Pancreas (tissue), 10 donors: ENCODE measurements around the gene LETM1. TPM values are rescaled to one million over a fixed set of nuclear protein-coding genes. Genes with fewer than 3 reads are reported as not detected.

Experiments
- ATAC-seq, 4 donors: fragments of 200-7000 bp; cut with Tn5 transposase; one replicate each; pipeline versions ENCODE4 v1.8.0 to v1.9.1; 2020; ENCODE audit warnings: mild to moderate bottlenecking in 4 of 4, moderate library complexity in 4 of 4
- DNase-seq, 6 donors: peaks; one replicate each; pipeline ENCODE4 v3.0.0-alpha.2; 2020
- FAIRE-seq: peaks from 2 replicates; lab custom pipeline; 2012; peaks lifted over from hg19 to GRCh38; lab: Jason Lieb, UNC
- H3K27ac ChIP-seq, 4 donors: fragments of 200-600 bp; sonication (generic); 1 replicate in 3 of 4; 2 replicates in 1 of 4; pipeline versions ENCODE4 v1.5.0 to v1.8.0; 2020
- H3K27me3 ChIP-seq, 4 donors: fragments of 200-600 bp; one replicate each; pipeline ENCODE4 v1.8.0; 2021
- H3K36me3 ChIP-seq, 3 donors: fragments of 200-600 bp; sonication (generic) in 1 of 3; one replicate each; pipeline versions ENCODE4 v1.5.0 to v1.8.0; 2020 to 2021
- H3K4me1 ChIP-seq, 3 donors: fragments of 200-600 bp; one replicate each; pipeline ENCODE4 v1.8.0; 2021
- H3K4me3 ChIP-seq, 4 donors: fragments of 200-600 bp; sonication (generic) in 2 of 4; one replicate each; pipeline versions ENCODE4 v1.5.0 to v1.8.0; 2020 to 2021
- H3K9me3 ChIP-seq, 4 donors: fragments of 200-600 bp; one replicate each; pipeline ENCODE4 v1.8.0; 2021
- CTCF ChIP-seq, 4 donors: fragments of 200-600 bp; sonication (generic) in 3 of 4; IDR thresholded peaks; one replicate each; pipeline versions ENCODE4 v1.5.0 to v1.8.0; 2021; ENCODE audit warnings: antibody characterized with exemption in 4 of 4
- WGBS, 2 donors: extraction: QIAGEN DNeasy Blood & Tissue Kit; methylation state at CpG; one replicate each; pipeline ENCODE4 v1.1.7; 2013; 5-methylcytosine and 5-hydroxymethylcytosine counted together
- intact Hi-C, 3 donors: fragments of 100-400 bp; cut with DNase I; formaldehyde crosslinking; loops; one replicate each; pipeline versions ENCODE4 v1.11.1 to v1.14.2; 2022
- polyA plus RNA-seq, 2 donors: library from polyadenylated mRNA; stranded (reverse); fragments of 200-250 nt; gene quantifications; one replicate each; pipeline ENCODE4 v1.2.3, GENCODE V29; 2013
- total RNA-seq, 6 donors: library from RNA; stranded (reverse); fragmentation: NEBNext Ultra II Directional in 4 of 6; extraction: Animal tissue kit (Norgen Biotek cat#: 25700) in 4 of 6; gene quantifications; one replicate each; pipeline versions ENCODE4 v1.2.1 to v1.2.4, GENCODE V29; 2021 to 2023
- donor health status: healthy with polysubstance abuse.
- donor health status: DM: no; HTN: no; CAD: no; lungs with moderate emphysema.
- donor health status: DM: no; HTN: no; CAD: no.
- donor health status: control.
- donor health status: control.
- donor health status: Bipolar disorder and iron deficiency.
- donor health status: DM: yes; HTN: yes; CAD: no.
- donor health status: DM: no; HTN: no; CAD: no.
- donor health status: DM: no; HTN: no; CAD: no.
- donor health status: DM: yes; HTN: yes; CAD: no.

Gene LETM1
- total and polyA plus RNA-seq, 8 donors, result 13.0 to 28.0 (median 19.3) TPM

GRCh38 chr4:1870578-1871443, 14.9 kb upstream of the LETM1 start, which contains the start of gene NSD2:
Gene NSD2 (plus strand): TSS chr4:1871393. CDS start chr4:1900655, 29,262 bp downstream.
- TF ChIP-seq CTCF (IDR thresholded peaks at IDR 0.05), result no peak
- WGBS, 2 donors, result 0 to 1% methylated on average over 37 to 155 of the region's 155 CpGs
- FAIRE-seq, result no peak

GRCh38 chr4:1870328-1870577, 14.3 kb upstream of the LETM1 start:
- 0% methylated on average over 19 to 22 of the region's 22 CpGs for WGBS, 2 donors
- intact Hi-C loops, result no loop called here
- Histone ChIP-seq H3K4me1 (peaks cover 27 to 43% (median 34%) of the 10 kb centered on the region in 3 donors), H3K27me3 (no peaks in the 10 kb centered on the region), H3K27ac (peak overlapping the region; percentile 99 to 100 (median 99)), H3K4me3 (peak overlapping the region; percentile 54 to 83 (median 80)), H3K36me3 (no peaks in the 10 kb centered on the region), H3K9me3 (no peaks in the 10 kb centered on the region)
- DNase-seq, result peak; percentile 89 to 96 (median 92)
- ATAC-seq, result peak; percentile 81 to 88 (median 82)
- TF ChIP-seq CTCF (IDR thresholded peaks at IDR 0.05), result no peak
- FAIRE-seq, result no peak

More at GRCh38 chr4:1870578-1871443, 14.9 kb upstream of the LETM1 start, which contains the start of gene NSD2:
- ATAC-seq (peak; percentile 71 to 80 (median 75)), DNase-seq (peak; percentile 85 to 96 (median 89))
- Histone ChIP-seq H3K27me3 (no peaks in the 10 kb centered on the region), H3K4me1 (peaks cover 27 to 43% (median 34%) of the 10 kb centered on the region in 3 donors), H3K4me3 (peak within 1 kb of the TSS; percentile 81 to 87 (median 84)), H3K36me3 (no peaks in the 10 kb centered on the region), H3K27ac (peak within 1 kb of the TSS; percentile 99 to 100 (median 99)), H3K9me3 (no peaks in the 10 kb centered on the region)
- intact Hi-C loops, result no loop called here

GRCh38 chr4:1869530-1870327, 13.8 kb upstream of the LETM1 start:
- intact Hi-C loops, result no loop called here
- FAIRE-seq (no peak), DNase-seq (peak in 1 of 6 donors; percentile 3)

GRCh38 chr4:1868912-1869311, 13.0 kb upstream of the LETM1 start:
- H3K4me3 ChIP-seq, result no peak overlapping the region
- intact Hi-C loops, result no loop called here
- peaks cover 20 to 36% (median 29%) of the 10 kb centered on the region in 3 donors for H3K4me1 ChIP-seq
- TF ChIP-seq CTCF (IDR thresholded peaks at IDR 0.05), result no peak
- ATAC-seq (no peak), DNase-seq (peak in 1 of 6 donors; percentile 14), FAIRE-seq (no peak)
- H3K27ac ChIP-seq, result peak overlapping the region in 3 of 4 donors; percentile 99
- H3K27me3 ChIP-seq, result no peaks in the 10 kb centered on the region
- H3K36me3 ChIP-seq, result no peaks in the 10 kb centered on the region
- no peaks in the 10 kb centered on the region for H3K9me3 ChIP-seq
- WGBS, 2 donors, result 84 to 90% methylated on average over 3 of the region's 3 CpGs

More at GRCh38 chr4:1869530-1870327, 13.8 kb upstream of the LETM1 start:
- Histone ChIP-seq H3K9me3 (no peaks in the 10 kb centered on the region), H3K4me1 (peaks cover 27 to 43% (median 34%) of the 10 kb centered on the region in 3 donors), H3K36me3 (no peaks in the 10 kb centered on the region), H3K4me3 (peak overlapping the region; percentile 54 to 83 (median 80)), H3K27me3 (no peaks in the 10 kb centered on the region), H3K27ac (peak overlapping the region; percentile 99 to 100 (median 99))
- 35 to 40% methylated on average over 19 of the region's 19 CpGs for WGBS, 2 donors
- ATAC-seq, result no peak
- no peak for TF ChIP-seq CTCF (IDR thresholded peaks at IDR 0.05)
